GM21723 (cell line): ENCODE data around the gene AMFR.

ENCODE experiments used
- ATAC-seq: cut with Tn5 transposase; IDR thresholded peaks from one replicate; pipeline ENCODE4 v1.9.1; 2021; ENCODE audit warnings: mild to moderate bottlenecking, moderate library complexity; ENCODE audit not compliant: unreplicated experiment

The AMFR gene

GRCh38 chr16:56349711-56350161, 75.6 kb downstream of the AMFR start:
- no peak for ATAC-seq

- ATAC-seq = no peak
Measured at GRCh38 chr16:56349086-56349415, 76.3 kb downstream of the AMFR start.

GRCh38 chr16:56348168-56349085, 76.9 kb downstream of the AMFR start:
- ATAC-seq = no peak

GRCh38 chr16:56347670-56348069, 77.7 kb downstream of the AMFR start:
- ATAC-seq = no peak

GRCh38 chr16:56347166-56347565, 78.2 kb downstream of the AMFR start:
- no peak for ATAC-seq

GRCh38 chr16:56346131-56346890, 79.0 kb downstream of the AMFR start:
- ATAC-seq = no peak

- no peak for ATAC-seq
Measured at GRCh38 chr16:56345406-56346050, 79.8 kb downstream of the AMFR start.

- ATAC-seq = no peak
Measured at GRCh38 chr16:56344518-56345405, 80.6 kb downstream of the AMFR start.

- ATAC-seq = no peak
Measured at GRCh38 chr16:56343661-56344517, 81.5 kb downstream of the AMFR start.

GRCh38 chr16:56341656-56342399, 83.5 kb downstream of the AMFR start:
- ATAC-seq = no peak

- ATAC-seq = no peak
Measured at GRCh38 chr16:56340864-56341365, 84.4 kb downstream of the AMFR start.

- no peak for ATAC-seq
Measured at GRCh38 chr16:56340416-56340815, 84.9 kb downstream of the AMFR start.

GRCh38 chr16:56339431-56340195, 85.7 kb downstream of the AMFR start:
- no peak for ATAC-seq

- no peak for ATAC-seq
Measured at GRCh38 chr16:56338566-56339318, 86.6 kb downstream of the AMFR start.

- ATAC-seq = no peak
Measured at GRCh38 chr16:56337858-56338325, 87.5 kb downstream of the AMFR start.

GRCh38 chr16:56337131-56337857, 88.1 kb downstream of the AMFR start:
- no peak for ATAC-seq
